ENCODE results near the gene CILP. TPM values are rescaled to one million over a fixed set of nuclear protein-coding genes. Genes with fewer than 3 reads are reported as not detected.

The CILP gene
- total RNA-seq, 1 experiment from 2014 or later: not detected

GRCh38 chr15:65246026-65246714, 34.9 kb upstream of the CILP start:
- H3K4me2 ChIP-seq (ENCODE audit: low read length): no peak overlapping the region
- no peaks in the 10 kb centered on the region for H3K4me1 ChIP-seq (ENCODE audit: control insufficient read depth in 1 of 2, insufficient read depth in 2 of 2, low read length in 2 of 2)
- BruUV-seq (replicated peaks): no TSS peak
- ChIA-PET POLR2A (no interaction called here), CTCF (no interaction called here), RAD21 (ENCODE audit: low non-redundant PET in 1 of 2, low total read pairs in 2 of 2, uncharacterized antibody in 2 of 2, unreplicated experiment in 2 of 2) (no interaction called here)
- H3K4me3 ChIP-seq (replicated peaks in 1 of 2; ENCODE audit: low read depth in 1 of 2, low read length in 2 of 2): no peak overlapping the region
- intact Hi-C loops (cut with micrococcal nuclease): no loop called here
- no peak for ATAC-seq
- H3K9me3 ChIP-seq (ENCODE audit: control insufficient read depth in 1 of 2, insufficient read depth in 1 of 2, low read depth in 1 of 2, low read length in 2 of 2): no peaks in the 10 kb centered on the region
- H4K20me1 ChIP-seq (ENCODE audit: insufficient read depth): no peaks in the 10 kb centered on the region
- no peak overlapping the region for H3K9ac ChIP-seq (ENCODE audit: low read length)
- H3K36me3 ChIP-seq (ENCODE audit: control insufficient read depth in 1 of 2, insufficient read depth in 2 of 2, low read length in 2 of 2): no peaks in the 10 kb centered on the region
- no peaks in the 10 kb centered on the region for H3K79me2 ChIP-seq (ENCODE audit: insufficient read depth, low read length)
- no peak for DNase-seq (ENCODE audit: low read depth, low spot score)
- H3K27me3 ChIP-seq (ENCODE audit: insufficient read depth, low read length): no peaks in the 10 kb centered on the region
- no peaks in the 10 kb centered on the region for H3K9me2 ChIP-seq (ENCODE audit: insufficient read depth)
- no peak for TF ChIP-seq ZFX (IDR thresholded peaks at IDR 0.05)
- TF ChIP-seq CEBPB (IDR thresholded peaks at IDR 0.05; ENCODE audit: low read depth): no peak
- no peak for TF ChIP-seq POLR2AphosphoS5 (IDR thresholded peaks at IDR 0.05; ENCODE audit: low read depth, low read length)
- TF ChIP-seq EGR1 (IDR thresholded peaks at IDR 0.05; ENCODE audit: low read depth): no peak
- TF ChIP-seq FOSL1 (IDR thresholded peaks at IDR 0.05; ENCODE audit: low read depth): no peak
- TF ChIP-seq ZNF274 (IDR thresholded peaks at IDR 0.05; ENCODE audit: low read depth, low read length): no peak
- no peak for TF ChIP-seq JUND (IDR thresholded peaks at IDR 0.05)
- TF ChIP-seq EZH2phosphoT487 (IDR thresholded peaks at IDR 0.05; ENCODE audit: borderline replicate concordance): no peak
- no peak for TF ChIP-seq REST (IDR thresholded peaks at IDR 0.05; ENCODE audit: low read depth)
- TF ChIP-seq EZH2 (IDR thresholded peaks at IDR 0.05): no peak
- TF ChIP-seq, protein P1, sequence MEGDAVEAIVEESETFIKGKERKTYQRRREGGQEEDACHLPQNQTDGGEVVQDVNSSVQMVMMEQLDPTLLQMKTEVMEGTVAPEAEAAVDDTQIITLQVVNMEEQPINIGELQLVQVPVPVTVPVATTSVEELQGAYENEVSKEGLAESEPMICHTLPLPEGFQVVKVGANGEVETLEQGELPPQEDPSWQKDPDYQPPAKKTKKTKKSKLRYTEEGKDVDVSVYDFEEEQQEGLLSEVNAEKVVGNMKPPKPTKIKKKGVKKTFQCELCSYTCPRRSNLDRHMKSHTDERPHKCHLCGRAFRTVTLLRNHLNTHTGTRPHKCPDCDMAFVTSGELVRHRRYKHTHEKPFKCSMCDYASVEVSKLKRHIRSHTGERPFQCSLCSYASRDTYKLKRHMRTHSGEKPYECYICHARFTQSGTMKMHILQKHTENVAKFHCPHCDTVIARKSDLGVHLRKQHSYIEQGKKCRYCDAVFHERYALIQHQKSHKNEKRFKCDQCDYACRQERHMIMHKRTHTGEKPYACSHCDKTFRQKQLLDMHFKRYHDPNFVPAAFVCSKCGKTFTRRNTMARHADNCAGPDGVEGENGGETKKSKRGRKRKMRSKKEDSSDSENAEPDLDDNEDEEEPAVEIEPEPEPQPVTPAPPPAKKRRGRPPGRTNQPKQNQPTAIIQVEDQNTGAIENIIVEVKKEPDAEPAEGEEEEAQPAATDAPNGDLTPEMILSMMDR (IDR thresholded peaks at IDR 0.05 in 2 of 3, conservative IDR thresholded peaks at IDR 0.05 in 1 of 3; ENCODE audit: borderline replicate concordance in 1 of 3, insufficient read depth in 1 of 3, low read depth in 2 of 3, low read length in 2 of 3): no peak
- H2AFZ ChIP-seq (ENCODE audit: low read depth, low read length, poor library complexity, severe bottlenecking): no peak overlapping the region
- H3K27ac ChIP-seq (ENCODE audit: low read depth, low read length): no peak overlapping the region
